CD4-positive, alpha-beta T cell treated with Interleukin-6 at 100 ng/mL for 8 hours (primary cell): ENCODE results near the gene C2orf81.
"Not testable (repeated sequence)": the region's sequence is repeated elsewhere in the genome, so short reads cannot be mapped to it uniquely, and the experiment has no call there.

ENCODE experiments used
- DNase-seq: peaks from one replicate; pipeline ENCODE4 v3.0.0-alpha.2; 2020; ENCODE audit warnings: mixed read lengths, low spot score

C2orf81 gene

DNA sequence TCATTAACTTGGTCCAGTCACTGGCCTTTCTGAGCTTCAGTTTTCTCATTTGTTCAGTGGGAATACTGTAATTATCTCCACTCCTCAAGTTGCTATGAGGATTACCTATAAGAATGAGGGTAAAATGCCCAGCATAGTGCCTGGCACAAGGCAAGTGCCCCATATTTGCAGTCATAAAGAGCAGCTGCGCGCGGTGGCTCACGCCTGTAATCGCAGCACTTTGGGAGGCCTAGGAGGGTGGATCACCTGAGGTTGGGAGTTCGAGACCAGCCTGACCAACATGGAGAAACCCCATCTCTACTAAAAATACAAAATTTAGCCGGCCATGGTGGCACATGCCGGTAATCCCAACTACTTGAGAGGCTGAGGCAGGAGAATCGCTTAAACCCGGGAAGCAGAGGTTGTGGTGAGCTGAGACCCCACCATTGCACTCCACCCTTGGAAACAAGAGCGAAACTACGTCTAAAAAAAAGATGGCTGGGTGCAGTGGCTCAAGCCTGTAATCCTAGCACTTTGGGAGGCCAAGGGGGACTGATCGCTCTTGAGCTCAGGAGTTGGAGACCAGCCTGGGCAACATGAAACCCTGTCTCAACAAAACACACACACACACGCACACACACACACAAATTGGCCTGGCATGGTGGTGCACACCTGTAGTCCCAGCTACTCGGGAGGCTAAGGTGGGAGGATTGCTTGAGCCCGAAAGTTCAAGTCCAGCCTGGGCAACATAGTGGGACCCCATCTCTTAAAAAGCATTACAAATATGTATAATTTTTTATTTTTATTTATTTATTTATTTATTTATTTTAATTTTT lies 21.3 kb upstream of the C2orf81 start:
- DNase-seq: not testable (repeated sequence)

DNA sequence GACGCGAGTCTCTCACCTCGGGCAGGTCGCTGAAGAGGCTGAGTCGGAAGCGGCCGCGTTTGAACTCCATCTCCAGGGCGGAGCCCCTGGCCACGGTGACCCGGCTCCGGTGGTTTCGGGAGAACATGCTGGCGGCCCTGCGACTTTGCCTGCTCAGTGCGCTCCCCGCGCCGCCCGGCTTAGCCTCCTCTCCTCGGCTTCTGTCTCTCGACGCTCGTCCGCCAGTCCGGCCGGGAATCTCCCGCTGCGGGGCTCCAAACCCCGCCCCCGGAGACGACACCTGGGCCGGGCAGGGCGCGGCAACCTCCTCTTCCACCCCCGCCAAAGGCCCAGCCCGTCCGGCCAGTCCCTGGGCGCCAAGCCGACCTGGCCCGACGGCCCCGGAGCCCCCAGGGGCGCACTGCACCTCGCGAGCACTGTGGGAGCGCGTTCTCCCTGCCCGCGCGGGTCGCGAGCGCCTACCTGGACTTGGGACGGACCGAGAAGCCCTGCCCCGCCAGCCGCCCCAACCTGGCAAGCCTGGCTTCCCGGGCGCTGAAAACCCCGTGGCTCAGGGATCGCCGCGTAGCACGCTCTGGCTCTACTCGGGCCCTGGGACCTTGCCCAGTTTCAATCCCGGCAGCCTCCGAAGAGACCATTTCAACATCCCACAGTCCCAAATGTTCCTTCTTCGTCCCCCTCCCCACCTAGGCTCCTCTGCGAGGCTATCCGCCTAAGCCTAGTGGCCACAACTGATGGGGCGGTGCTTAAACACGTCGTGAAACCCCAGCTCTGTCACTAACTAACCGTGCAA lies 20.5 kb upstream of the C2orf81 start, which contains the start of gene RTKN:
TSS of gene RTKN (minus strand) at position 248 of the 793 bp plus-strand sequence. CDS start at position 127, 121 bp downstream.
- DNase-seq: no peak

DNA sequence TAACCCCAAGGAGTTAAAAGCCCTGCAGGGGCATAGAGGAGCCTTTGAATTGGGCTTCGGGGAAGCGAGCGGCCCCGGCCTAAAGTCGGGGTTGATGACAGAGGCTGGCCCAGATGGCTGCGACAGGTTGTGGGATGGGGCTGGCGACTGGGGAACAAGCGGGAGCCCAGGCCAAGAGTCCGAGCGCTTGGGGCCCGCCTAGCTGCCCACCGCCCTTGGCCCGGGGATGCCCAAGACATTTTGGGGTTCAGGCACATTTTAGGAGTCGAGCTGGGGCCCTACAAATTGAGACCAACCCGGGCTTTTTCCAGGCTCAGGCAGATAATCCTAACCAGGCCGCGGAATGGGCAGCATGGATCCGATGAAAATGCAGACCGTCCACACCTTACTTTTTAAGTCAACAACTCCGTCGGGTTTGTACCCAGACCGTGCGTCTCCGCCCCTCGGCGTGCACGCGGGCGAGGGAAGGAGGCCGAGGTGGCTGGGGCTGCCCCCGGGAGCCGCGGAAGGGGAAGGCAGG lies 19.8 kb upstream of the C2orf81 start:
- DNase-seq: no peak

- no peak for DNase-seq
Measured at GRCh38 chr2:74440378-74441169, 19.2 kb upstream of the C2orf81 start.

- DNase-seq: no peak
Measured at GRCh38 chr2:74439803-74440377, 18.5 kb upstream of the C2orf81 start.

- no peak for DNase-seq
Measured at GRCh38 chr2:74439373-74439772, 18.0 kb upstream of the C2orf81 start.

- no peak for DNase-seq
Measured at GRCh38 chr2:74438248-74438647, 16.8 kb upstream of the C2orf81 start.

DNA sequence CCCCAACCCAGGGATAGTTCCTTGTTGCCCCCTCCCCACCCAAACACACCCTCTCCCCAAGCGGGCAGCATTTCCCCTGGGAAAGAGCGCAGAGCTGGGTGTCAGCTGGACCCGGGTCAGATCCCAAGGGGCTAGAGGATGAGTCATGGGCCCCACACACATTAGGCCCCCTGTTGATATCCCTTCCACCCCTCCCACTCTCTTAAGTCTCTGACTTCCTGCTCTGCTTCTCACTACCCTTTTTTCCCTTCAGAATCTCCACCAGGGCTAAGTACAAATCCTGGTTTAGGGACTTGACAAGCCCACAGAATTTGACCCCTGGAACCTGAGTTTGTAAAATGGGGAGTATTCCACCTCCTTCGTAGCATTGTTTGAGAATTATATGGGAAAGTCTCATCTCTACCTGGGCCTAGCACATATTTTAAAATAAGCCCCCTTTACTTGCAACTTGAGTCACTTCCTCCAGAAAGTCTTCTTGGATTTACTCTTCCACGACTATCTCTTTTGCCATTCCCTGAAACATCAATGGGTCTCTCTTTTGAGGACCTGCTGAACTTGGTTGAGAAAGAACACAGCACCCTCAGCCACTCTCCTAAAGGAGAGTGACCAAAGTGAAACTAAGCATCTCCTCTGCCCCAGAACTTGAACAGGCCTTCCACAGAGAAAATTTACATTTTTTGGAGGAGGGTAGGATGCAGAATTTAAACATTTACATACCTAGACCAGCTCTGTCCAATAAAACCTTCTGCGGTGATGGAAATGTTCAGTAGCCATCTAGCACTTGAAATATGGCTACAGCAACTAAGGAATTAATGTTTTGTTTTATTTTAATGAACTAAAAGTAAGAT lies 15.7 kb upstream of the C2orf81 start:
- DNase-seq: no peak

DNA sequence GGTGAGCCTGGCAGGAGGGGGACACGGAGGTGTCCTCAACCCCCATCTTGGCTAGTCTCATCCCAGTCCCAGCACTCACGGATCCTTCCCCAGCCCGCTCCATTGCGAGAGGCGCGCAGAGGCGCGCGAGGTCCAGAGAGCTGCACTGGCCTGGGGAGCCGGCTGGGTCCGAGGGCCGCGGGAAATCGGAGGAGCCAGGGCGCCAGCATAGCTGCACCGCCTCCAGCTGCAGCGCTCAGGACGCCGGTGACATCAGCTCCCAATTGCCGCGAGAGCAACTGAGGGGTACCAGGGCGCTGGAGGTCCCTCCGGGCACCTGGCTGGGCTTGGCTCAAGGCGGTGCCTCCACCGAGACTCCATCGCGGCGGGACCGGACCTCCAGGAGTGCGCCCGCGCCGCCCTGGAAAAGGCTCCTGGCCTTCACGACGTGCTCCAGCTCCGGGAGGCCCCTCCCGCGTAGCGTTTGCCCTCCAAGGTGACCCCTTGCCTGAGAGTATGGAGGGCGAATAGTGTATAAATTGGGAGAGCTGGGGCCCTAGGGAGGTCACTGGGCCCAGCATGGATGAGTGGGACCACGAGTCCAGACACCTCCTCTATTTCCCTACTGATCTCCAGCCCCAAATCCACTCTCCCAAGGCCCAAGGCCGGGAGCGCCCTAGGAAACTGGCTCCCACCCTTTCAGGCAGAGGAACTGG lies 14.8 kb upstream of the C2orf81 start:
- no peak for DNase-seq

DNA sequence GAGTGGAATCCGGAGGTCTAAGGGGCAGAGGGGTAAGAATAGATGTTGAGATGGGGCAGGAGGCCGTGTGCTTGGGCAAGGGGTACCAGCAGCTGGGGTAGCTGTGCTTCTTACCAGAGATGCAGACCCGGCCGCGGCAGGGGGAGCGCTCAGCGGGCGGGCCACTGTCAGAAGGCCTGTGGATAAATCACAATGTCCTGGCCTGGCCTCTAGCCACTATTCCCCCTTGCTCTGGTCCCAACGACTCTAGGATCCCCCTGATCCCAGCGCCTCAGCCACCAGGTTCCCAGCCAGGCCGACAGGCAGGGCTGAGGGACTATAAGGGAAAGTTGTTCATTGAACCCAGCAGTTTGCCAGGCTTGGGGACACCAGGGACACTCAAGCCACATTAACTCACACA lies 9.1 kb upstream of the C2orf81 start:
- no peak for DNase-seq

GRCh38 chr2:74429487-74430451 lies 8.3 kb upstream of the C2orf81 start:
- no peak for DNase-seq

- no peak for DNase-seq
Measured at GRCh38 chr2:74428675-74429074, 7.3 kb upstream of the C2orf81 start.

DNA sequence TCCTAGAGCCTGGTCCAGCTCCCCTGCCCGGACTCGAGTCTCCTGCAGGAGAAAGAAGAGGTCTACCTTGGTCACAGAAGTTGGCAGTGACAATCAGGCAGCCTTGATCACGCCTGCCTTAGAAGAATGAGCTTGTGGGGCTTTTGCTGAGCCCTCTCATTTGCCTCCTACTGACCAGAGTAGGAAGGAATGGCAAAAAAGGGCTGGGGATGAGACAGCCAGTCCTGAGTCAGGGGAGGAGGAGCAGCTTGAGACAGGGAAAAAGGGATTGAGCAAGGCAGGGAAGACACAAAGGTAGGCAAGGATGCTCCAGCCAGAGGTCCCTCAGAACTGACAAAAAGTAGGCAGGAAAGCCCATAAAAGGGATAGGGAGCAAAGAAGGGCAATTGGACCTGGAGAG lies 6.1 kb upstream of the C2orf81 start:
- no peak for DNase-seq

DNA sequence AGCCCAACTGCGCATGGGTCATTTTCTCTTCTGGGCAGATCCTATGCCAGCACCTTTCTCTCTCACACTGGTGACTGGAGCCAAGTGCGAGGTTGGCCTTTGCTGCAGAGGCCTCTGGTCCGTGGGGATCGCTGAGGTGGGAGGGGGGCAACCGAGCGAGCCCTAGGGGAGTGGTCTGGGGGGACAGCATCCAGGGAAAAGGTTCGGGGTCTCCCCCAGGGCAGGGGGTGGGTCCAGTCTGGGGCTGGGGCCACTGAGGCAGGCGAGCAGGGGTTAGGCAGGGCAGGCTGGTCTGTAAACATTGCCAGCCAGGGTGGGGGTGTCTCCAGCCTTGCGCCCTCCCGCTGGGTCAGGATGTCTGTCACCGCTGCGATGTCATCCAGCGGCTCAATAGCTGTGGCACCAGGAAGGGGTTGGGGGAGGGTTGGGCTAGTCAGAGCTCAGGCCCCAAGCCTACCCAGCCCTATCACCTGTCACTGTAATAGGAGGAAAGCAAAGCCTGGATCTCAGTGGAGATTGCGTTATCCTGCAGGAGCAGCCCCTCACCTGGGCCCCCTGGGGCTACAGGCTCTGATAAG lies 4.9 kb upstream of the C2orf81 start:
- DNase-seq: no peak

DNA sequence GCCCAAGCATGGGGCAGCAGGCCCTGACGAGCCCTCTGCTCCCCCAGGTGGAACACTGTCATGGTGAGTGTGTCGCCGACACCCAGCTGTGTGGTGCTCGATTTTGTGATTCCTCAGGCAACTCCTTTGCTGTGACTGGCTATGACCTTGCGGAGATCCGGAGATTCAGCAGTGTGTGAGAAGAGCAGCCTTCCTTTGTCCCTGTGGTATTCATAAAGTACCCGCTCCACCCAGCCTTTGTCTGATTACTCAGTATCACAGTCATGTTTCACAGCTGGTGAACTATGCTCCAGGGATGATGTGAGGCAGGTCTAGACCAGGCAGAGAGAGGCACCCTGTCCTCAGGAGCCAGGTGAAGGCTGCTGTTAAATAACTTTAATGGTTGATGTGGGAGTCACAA lies 4.1 kb upstream of the C2orf81 start:
- DNase-seq: no peak

DNA sequence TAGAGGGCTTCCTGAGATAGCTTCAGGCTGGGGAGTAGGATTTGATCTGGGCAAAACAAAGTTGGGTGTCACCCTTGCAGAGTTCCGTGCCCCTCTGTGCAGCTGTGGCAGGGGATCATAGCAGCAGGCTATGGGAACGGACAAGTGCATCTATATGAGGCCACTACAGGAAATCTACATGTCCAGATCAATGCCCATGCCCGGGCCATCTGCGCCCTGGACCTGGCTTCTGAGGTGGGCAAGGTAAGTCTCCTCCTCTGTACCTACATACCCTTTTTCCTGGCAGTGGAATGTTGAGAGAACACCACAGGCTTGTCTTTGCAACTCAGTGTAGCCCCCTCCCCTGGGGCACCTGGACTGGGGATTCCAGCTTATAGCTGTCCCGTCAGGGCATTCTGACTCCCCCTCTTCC lies 3.6 kb upstream of the C2orf81 start:
- no peak for DNase-seq

DNA sequence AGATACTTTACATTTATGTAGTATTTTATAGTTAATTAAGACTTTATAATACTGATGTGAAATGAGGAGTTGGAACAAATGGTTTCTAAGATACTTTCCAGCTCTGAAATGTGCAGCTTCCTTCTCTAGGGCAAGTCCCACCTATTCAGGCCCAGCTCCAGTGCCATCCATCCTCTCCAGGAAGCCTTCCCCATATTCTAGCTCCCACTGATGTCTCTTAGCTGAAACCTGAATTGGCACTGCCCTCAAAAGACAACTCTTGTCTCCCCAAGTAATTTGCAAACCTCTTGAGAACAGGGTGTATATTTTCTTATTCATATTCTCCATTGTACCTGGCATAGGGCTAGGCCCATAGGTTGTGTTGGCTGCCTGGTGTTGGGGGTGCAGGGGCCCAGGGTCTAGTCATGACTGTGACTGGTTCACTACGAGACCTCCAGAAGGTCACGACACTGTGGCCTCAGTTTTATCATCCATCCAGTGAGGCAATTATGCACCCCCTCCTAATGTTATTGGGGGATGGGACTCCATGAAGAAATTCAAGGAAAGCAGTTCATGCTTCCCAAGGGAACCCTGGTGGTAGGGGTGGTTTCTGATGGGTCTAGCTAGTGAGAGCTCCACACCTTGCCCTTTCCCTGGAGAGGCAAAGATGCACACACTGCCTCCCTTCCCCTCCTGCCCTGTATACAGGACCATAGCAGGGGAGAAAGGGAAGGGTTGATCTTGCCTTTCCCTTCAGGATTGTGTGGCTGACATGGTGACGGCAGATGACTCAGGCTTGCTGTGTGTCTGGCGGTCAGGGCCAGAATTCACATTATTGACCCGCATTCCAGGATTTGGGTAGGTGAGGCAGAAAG lies 2.9 kb upstream of the C2orf81 start:
- no peak for DNase-seq
